GM19455 (cell line): ENCODE measurements around the gene MAMLD1.

Experiments
- ATAC-seq: cut with Tn5 transposase; IDR thresholded peaks from one replicate; pipeline ENCODE4 v1.9.1; 2021; ENCODE audit not compliant: unreplicated experiment

The MAMLD1 gene

GRCh38 chrX:150456941-150457340 is 93.8 kb downstream of the MAMLD1 start:
- ATAC-seq = no peak

- ATAC-seq = no peak
These were observed 96.1 kb downstream of the MAMLD1 start for GRCh38 chrX:150459196-150459595.

GRCh38 chrX:150460063-150460462 is 96.9 kb downstream of the MAMLD1 start:
- ATAC-seq = no peak

GRCh38 chrX:150460781-150461180 is 97.7 kb downstream of the MAMLD1 start:
- ATAC-seq = no peak

- ATAC-seq = no peak
These were observed 100.4 kb downstream of the MAMLD1 start for GRCh38 chrX:150463566-150463965.

GRCh38 chrX:150464001-150464400 is 100.9 kb downstream of the MAMLD1 start:
- ATAC-seq = no peak

GRCh38 chrX:150465326-150465725 is 102.2 kb downstream of the MAMLD1 start:
- no peak for ATAC-seq

- ATAC-seq = no peak
These were observed 103.0 kb downstream of the MAMLD1 start for GRCh38 chrX:150465881-150466775.

- no peak for ATAC-seq
These were observed 109.2 kb downstream of the MAMLD1 start for GRCh38 chrX:150472306-150472705.

- ATAC-seq = no peak
These were observed 110.3 kb downstream of the MAMLD1 start for GRCh38 chrX:150473371-150473770.

GRCh38 chrX:150475461-150475860 is 112.3 kb downstream of the MAMLD1 start:
- no peak for ATAC-seq

- ATAC-seq = no peak
These were observed 113.1 kb downstream of the MAMLD1 start for GRCh38 chrX:150476164-150476699.

- ATAC-seq = no peak
These were observed 114.3 kb downstream of the MAMLD1 start for GRCh38 chrX:150477371-150477770.

GRCh38 chrX:150478496-150479492 is 115.7 kb downstream of the MAMLD1 start:
- no peak for ATAC-seq

- ATAC-seq = no peak
These were observed 119.6 kb downstream of the MAMLD1 start for GRCh38 chrX:150482537-150483206.

- no peak for ATAC-seq
These were observed 120.4 kb downstream of the MAMLD1 start for GRCh38 chrX:150483356-150483985.

- ATAC-seq = no peak
These were observed 122.9 kb downstream of the MAMLD1 start for GRCh38 chrX:150486011-150486410.

GRCh38 chrX:150487369-150488094 is 124.4 kb downstream of the MAMLD1 start:
- ATAC-seq = no peak

GRCh38 chrX:150489359-150490015 is 126.4 kb downstream of the MAMLD1 start:
- no peak for ATAC-seq
